Neural cell (in vitro differentiated cells): ENCODE data around the gene ANAPC2. TPM values are rescaled to one million over a fixed set of nuclear protein-coding genes. Genes with fewer than 3 reads are reported as not detected.

Experiments
- H2AFZ ChIP-seq: fragments of 200-600, 300-800 bp; sonication (generic), shearing (Covaris generic); 2 replicates; pipeline ENCODE4 v1.6.0; 2014; ENCODE audit warnings: low read depth, mild to moderate bottlenecking, antibody characterized with exemption, low read length, moderate library complexity
- H3F3A ChIP-seq: fragments of 200-600 bp; shearing (Covaris generic); 2 replicates; pipeline ENCODE4 v1.6.1; 2016; ENCODE audit warnings: mild to moderate bottlenecking, moderate library complexity, mixed read lengths, antibody characterized with exemption, low read length; ENCODE audit not compliant: insufficient read depth, poor library complexity, severe bottlenecking
- H3K27ac ChIP-seq: fragments of 200-600, 300-800 bp; sonication (generic), shearing (Covaris generic); 2 replicates; pipeline ENCODE4 v1.5.1; 2014; ENCODE audit warnings: mild to moderate bottlenecking, low read length, moderate library complexity
- H3K27me3 ChIP-seq: fragments of 300-800, 200-600 bp; sonication (generic), shearing (Covaris generic); 2 replicates; pipeline ENCODE4 v1.6.0; 2014; ENCODE audit warnings: mild to moderate bottlenecking, low read depth, low read length, moderate library complexity; ENCODE audit not compliant: insufficient read depth
- H3K36me3 ChIP-seq: fragments of 300-800, 200-600 bp; sonication (generic), shearing (Covaris generic); 2 replicates; pipeline ENCODE4 v1.5.1; 2014; ENCODE audit warnings: mild to moderate bottlenecking, antibody characterized with exemption, low read length, moderate library complexity; ENCODE audit not compliant: insufficient read depth
- H3K4me2 ChIP-seq: fragments of 300-800, 200-600 bp; sonication (generic), shearing (Covaris generic); 2 replicates; pipeline ENCODE4 v1.6.0; 2014; ENCODE audit warnings: mild to moderate bottlenecking, low read length
- H3K4me3 ChIP-seq: fragments of 300-800, 200-600 bp; sonication (generic), shearing (Covaris generic); 2 replicates; pipeline ENCODE4 v1.5.1; 2014; ENCODE audit warnings: mild to moderate bottlenecking, low read length, moderate library complexity
- H3K79me2 ChIP-seq: fragments of 200-600 bp; shearing (Covaris generic); replicated peaks from 2 replicates; pipeline ENCODE4 v1.6.0; 2014; ENCODE audit warnings: mild to moderate bottlenecking, low read length, moderate library complexity; ENCODE audit not compliant: insufficient read depth
- H3K9ac ChIP-seq: fragments of 300-800, 200-600 bp; sonication (generic), shearing (Covaris generic); 2 replicates; pipeline ENCODE4 v1.6.1; 2016; ENCODE audit warnings: mild to moderate bottlenecking, low read length, mixed read lengths
- H3K9me2 ChIP-seq: fragments of 200-600 bp; shearing (Covaris generic); 2 replicates; pipeline ENCODE4 v1.6.1; 2016; ENCODE audit warnings: mild to moderate bottlenecking, low read length, mixed read lengths; ENCODE audit not compliant: insufficient read depth
- H3K9me3 ChIP-seq: fragments of 200-600, 300-800 bp; sonication (generic), shearing (Covaris generic); 2 replicates; pipeline ENCODE4 v1.6.1; 2016; ENCODE audit warnings: mild to moderate bottlenecking, mixed run types, low read length, moderate library complexity, mixed read lengths
- H4K20me1 ChIP-seq: fragments of 200-600 bp; shearing (Covaris generic); 2 replicates; pipeline ENCODE4 v1.6.1; 2016; ENCODE audit warnings: mild to moderate bottlenecking, mixed run types; ENCODE audit not compliant: insufficient read depth
- EP300 ChIP-seq: fragments of 450-650 bp; conservative IDR thresholded peaks from 2 replicates; pipeline ENCODE4 v1.6.1; 2014; ENCODE audit warnings: antibody characterized with exemption, mild to moderate bottlenecking, moderate library complexity; ENCODE audit not compliant: poor library complexity, severe bottlenecking
- EZH2 ChIP-seq: fragments of 200-600, 300-800 bp; shearing (Covaris generic), sonication (generic); IDR thresholded peaks from 2 replicates; pipeline ENCODE4 v1.6.1; 2014; ENCODE audit warnings: antibody characterized with exemption, low read length, borderline replicate concordance, mild to moderate bottlenecking; ENCODE audit not compliant: insufficient read depth, poor library complexity, severe bottlenecking
- MXI1 ChIP-seq: fragments of 450-650 bp; conservative IDR thresholded peaks from 2 replicates; pipeline ENCODE4 v1.6.1; 2014; ENCODE audit warnings: antibody characterized with exemption, mild to moderate bottlenecking; ENCODE audit not compliant: poor library complexity, severe bottlenecking
- POLR2AphosphoS5 ChIP-seq: IDR thresholded peaks from 2 replicates; pipeline ENCODE4 v1.6.1; 2012
- RAD21 ChIP-seq: fragments of 450-650 bp; conservative IDR thresholded peaks from 2 replicates; pipeline ENCODE4 v1.6.1; 2014; ENCODE audit warnings: antibody characterized with exemption, mild to moderate bottlenecking, moderate library complexity
- REST ChIP-seq: IDR thresholded peaks from 2 replicates; pipeline ENCODE4 v1.6.1; 2012; ENCODE audit warnings: borderline replicate concordance
- SMC3 ChIP-seq: fragments of 450-650 bp; conservative IDR thresholded peaks from 2 replicates; pipeline ENCODE4 v1.6.1; 2014; ENCODE audit warnings: antibody characterized with exemption, mild to moderate bottlenecking, moderate library complexity; ENCODE audit not compliant: poor library complexity
- TAF1 ChIP-seq: IDR thresholded peaks from 2 replicates; pipeline ENCODE4 v1.6.1; 2012; ENCODE audit warnings: low read depth
- polyA plus RNA-seq: library from polyadenylated mRNA; depleted of rRNA; stranded (reverse); fragments of >200 nt; gene quantifications from 2 replicates; pipeline ENCODE4 v1.2.3, GENCODE V29; 2014
- TF ChIP-seq, protein P1 (sequence below): fragments of 450-650 bp; IDR thresholded peaks from 2 replicates; pipeline ENCODE4 v1.5.1; 2014; ENCODE audit warnings: antibody characterized with exemption, mild to moderate bottlenecking, moderate library complexity; ENCODE audit not compliant: poor library complexity, severe bottlenecking

Gene ANAPC2
- polyA plus RNA-seq, 1 donor from 2014 or later, result 38.1 TPM

DNA sequence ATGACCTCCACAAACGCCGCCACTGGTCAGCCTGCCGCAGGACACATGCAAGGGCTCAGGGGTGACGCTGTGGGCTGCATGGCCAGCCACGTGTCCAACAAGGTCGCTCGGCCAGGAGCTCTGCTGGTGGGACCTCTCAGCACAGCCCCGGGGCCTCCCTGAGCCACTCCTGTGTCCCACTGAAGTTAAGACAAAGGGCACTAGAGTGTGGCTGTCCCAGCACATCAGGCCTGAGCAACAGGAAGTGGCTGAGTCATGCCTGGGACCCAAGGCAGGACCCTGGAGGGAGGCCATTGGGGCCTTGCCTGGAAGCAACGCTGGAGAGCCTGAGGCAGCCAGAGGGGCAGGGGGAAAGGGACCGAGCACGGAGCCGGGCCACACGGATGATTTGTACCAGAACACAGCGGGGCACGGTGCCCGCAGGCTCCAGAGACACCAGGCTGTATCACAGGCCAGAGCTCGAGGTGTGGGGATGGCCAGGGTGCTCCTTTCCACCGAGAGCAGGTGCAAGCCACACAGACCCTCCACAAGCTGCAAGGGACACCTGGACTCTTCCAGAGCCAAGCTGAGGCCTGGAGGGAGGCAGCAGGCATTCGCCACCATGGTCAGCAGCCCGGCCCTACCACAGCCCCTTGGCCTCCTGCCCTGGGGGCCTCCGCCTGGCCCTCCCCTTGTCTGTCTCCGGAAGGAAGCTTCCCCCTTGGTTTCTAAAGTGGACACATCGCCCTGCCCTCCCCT, 10.0 kb downstream of the ANAPC2 start:
- no peak overlapping the region for H3K9ac ChIP-seq
- no peak for TF ChIP-seq EZH2
- no peak for TF ChIP-seq MXI1
- TF ChIP-seq, protein P1, sequence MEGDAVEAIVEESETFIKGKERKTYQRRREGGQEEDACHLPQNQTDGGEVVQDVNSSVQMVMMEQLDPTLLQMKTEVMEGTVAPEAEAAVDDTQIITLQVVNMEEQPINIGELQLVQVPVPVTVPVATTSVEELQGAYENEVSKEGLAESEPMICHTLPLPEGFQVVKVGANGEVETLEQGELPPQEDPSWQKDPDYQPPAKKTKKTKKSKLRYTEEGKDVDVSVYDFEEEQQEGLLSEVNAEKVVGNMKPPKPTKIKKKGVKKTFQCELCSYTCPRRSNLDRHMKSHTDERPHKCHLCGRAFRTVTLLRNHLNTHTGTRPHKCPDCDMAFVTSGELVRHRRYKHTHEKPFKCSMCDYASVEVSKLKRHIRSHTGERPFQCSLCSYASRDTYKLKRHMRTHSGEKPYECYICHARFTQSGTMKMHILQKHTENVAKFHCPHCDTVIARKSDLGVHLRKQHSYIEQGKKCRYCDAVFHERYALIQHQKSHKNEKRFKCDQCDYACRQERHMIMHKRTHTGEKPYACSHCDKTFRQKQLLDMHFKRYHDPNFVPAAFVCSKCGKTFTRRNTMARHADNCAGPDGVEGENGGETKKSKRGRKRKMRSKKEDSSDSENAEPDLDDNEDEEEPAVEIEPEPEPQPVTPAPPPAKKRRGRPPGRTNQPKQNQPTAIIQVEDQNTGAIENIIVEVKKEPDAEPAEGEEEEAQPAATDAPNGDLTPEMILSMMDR, result no peak
- no peak for TF ChIP-seq EP300
- TF ChIP-seq POLR2AphosphoS5, result no peak
- no peak for TF ChIP-seq RAD21
- no peak for TF ChIP-seq SMC3
- no peak for TF ChIP-seq REST
- no peak for TF ChIP-seq TAF1
- no peak overlapping the region for H3K4me2 ChIP-seq
- no peak overlapping the region for H2AFZ ChIP-seq
- no peaks in the 10 kb centered on the region for H3K79me2 ChIP-seq
- no peaks in the 10 kb centered on the region for H4K20me1 ChIP-seq
- no peak overlapping the region for H3K27ac ChIP-seq
- no peak overlapping the region for H3K4me3 ChIP-seq
- H3F3A ChIP-seq, result no peaks in the 10 kb centered on the region
- H3K36me3 ChIP-seq, result no peaks in the 10 kb centered on the region
- H3K9me2 ChIP-seq, result no peaks in the 10 kb centered on the region
- H3K9me3 ChIP-seq, result no peaks in the 10 kb centered on the region
- no peaks in the 10 kb centered on the region for H3K27me3 ChIP-seq

DNA sequence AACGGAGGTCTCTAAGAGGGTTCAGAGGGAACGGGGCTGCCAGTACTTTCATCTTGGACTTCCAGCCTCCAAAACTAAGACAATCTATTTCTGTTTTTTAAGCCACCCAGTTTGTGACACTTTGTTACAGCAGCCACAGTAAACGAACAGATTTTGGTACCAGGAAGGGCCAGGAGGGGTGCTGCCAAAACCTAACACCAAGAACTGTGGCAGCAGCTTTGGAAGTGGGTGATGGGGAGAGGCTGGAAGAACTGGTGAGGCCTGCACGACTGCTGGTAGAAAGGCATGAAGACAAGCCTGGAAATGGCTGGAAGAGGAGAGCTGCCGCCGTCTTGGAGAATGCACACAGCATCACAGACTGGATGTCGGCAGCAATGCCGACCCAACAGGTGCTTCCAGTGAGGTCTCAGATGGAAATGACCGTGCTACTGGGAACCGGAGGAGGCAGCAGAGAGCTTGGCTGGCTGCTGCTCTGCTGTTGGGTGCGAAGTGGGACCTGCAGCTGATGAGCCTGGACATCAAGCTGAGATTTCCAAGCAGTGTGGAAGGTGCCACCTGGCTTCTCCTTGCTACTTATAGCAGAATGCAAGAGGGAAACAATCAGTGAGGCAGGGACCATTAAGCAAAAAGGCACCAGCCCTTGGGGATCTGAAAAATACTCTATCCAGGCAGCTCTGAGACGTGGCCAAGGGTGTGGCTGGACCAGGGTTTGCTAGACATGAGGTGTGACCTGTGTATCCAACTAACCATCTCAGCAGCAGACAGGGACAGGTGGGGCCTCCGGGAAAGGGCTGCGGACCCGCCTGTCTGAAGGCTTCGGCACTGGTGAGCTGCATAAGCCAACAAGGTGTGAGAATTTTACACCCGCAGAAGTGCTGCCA, 11.8 kb downstream of the ANAPC2 start:
- Histone ChIP-seq H2AFZ (no peak overlapping the region), H4K20me1 (no peaks in the 10 kb centered on the region), H3K9me3 (no peaks in the 10 kb centered on the region), H3K79me2 (no peaks in the 10 kb centered on the region), H3K27ac (no peak overlapping the region), H3K9ac (no peak overlapping the region), H3K27me3 (no peaks in the 10 kb centered on the region), H3K36me3 (no peaks in the 10 kb centered on the region), H3F3A (no peaks in the 10 kb centered on the region), H3K4me2 (no peak overlapping the region), H3K4me3 (no peak overlapping the region), H3K9me2 (no peaks in the 10 kb centered on the region)
- TF ChIP-seq RAD21 (no peak), EZH2 (no peak), TAF1 (no peak), SMC3 (no peak), POLR2AphosphoS5 (no peak), EP300 (no peak), REST (no peak)
- TF ChIP-seq, protein P1, result no peak
